Natural killer cell treated with Interleukin-12 subunit alpha and Interleukin-12 subunit beta and Interleukin-15 and Interleukin-18, amount 100 ng/mL, for 72 hours (primary cell): Measurements from ENCODE around the gene EEPD1. TPM values are rescaled to one million over a fixed set of nuclear protein-coding genes. Genes with fewer than 3 reads are reported as not detected.

Experiments
- ATAC-seq, 2 donors: fragments of 150-1000 bp; cut with Tn5 transposase in 1 of 2; sonication (Bioruptor Pico), chemical (Tn5 transposase) in 1 of 2; 2 replicates each; pipeline ENCODE4 v1.10.0; 2021
- DNase-seq: peaks from one replicate; pipeline ENCODE4 v3.0.0; 2022; ENCODE audit warnings: low spot score
- H3K27ac Mint-ChIP-seq, 2 donors: 1 replicate in 1 of 2; 2 replicates in 1 of 2; pipeline ENCODE4 v1.8.0; 2022; ENCODE audit warnings: mixed read lengths in 2 of 2, mild to moderate bottlenecking in 1 of 2, moderate library complexity in 1 of 2
- H3K27me3 Mint-ChIP-seq, 2 donors: 1 replicate in 1 of 2; 2 replicates in 1 of 2; pipeline ENCODE4 v1.8.0; 2022; ENCODE audit warnings: mixed read lengths in 2 of 2
- H3K36me3 Mint-ChIP-seq: one replicate; pipeline ENCODE4 v1.8.0; 2022; ENCODE audit warnings: mixed read lengths
- H3K4me1 Mint-ChIP-seq, 2 donors: 1 replicate in 1 of 2; 2 replicates in 1 of 2; pipeline ENCODE4 v1.8.0; 2022; ENCODE audit warnings: low read depth in 2 of 2, mixed read lengths in 2 of 2, mild to moderate bottlenecking in 1 of 2
- H3K4me3 Mint-ChIP-seq: one replicate; pipeline ENCODE4 v1.8.0; 2022; ENCODE audit warnings: mixed read lengths
- H3K9me3 Mint-ChIP-seq: 2 replicates; pipeline ENCODE4 v1.8.0; 2022; ENCODE audit warnings: mixed read lengths
- total RNA-seq, 2 donors: library from RNA; stranded (reverse); gene quantifications; one replicate each; pipeline ENCODE4 v1.2.3, GENCODE V29; 2022

The EEPD1 gene
- total RNA-seq, 2 donors from 2014 or later: 0.26 to 1.5 TPM

DNA sequence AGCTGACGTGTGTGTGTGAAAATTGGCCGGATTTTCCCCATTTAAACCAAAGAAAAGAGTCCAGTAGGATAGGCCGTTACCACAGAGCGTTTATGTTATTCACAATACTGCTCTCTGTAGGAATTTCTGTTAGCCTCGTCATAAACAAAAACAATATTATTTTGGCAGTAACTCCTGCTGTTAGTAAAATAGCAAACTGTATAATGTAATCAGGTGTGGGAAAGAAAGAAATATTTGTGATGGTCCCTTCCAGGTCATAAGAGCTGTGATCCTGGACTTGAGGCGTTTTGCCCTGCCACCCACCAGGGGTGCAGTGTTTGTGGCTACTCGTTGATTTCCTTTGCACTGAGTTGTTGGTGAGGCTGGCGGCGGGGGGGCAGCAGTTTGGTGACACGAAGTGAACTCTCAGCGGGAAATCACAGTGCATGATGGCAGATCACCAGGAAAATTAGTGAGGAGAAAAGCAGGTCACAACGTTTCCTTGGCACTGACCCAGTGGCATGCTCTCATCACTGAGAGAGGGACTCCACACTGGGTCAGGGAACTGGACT lies 2.8 kb downstream of the EEPD1 start:
- Mint-ChIP-seq H3K27me3 (peaks cover 0 to 9% of the 10 kb centered on the region in 2 donors), H3K9me3 (no peaks in the 10 kb centered on the region), H3K4me3 (no peak overlapping the region), H3K4me1 (peaks cover 9 to 10% of the 10 kb centered on the region in 2 donors), H3K36me3 (no peaks in the 10 kb centered on the region), H3K27ac (no peak overlapping the region)
- ATAC-seq: no peak
- DNase-seq: no peak

DNA sequence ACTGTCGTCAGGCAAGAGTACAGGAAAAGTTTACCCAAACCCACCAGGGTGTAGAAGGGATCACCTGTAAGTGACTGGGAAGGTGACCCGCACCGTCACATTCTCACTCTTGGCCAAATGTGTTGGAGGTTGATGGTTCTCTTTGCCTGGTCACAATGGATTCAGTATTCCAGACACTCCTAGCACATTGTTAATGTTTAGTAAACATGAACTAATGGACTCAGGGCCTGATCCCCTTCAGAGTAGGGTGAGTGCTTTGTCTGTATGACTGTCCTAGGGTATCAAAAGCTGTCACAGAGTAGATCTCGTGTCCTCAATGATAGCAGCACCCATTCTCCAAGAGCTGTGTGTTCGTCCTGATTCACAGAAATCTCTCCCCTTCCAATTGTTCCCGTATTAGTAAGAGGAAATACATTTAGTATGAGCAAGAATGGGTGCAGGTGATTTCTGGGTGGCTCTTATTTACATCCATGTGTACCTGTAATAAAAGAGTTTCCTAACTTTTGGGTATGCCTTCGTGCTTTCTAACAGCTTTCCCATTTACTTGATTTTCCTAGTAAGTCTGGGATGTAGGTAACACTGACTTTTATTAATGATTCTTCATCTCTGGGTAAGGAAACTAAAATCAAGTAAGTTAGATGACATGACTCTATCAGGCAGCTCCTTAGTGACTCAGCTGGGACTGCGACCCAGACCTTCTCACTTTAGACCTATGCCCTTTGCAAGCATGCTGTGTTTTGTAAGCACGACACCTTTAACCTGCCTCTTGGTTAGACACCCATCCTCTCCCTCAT lies 4.7 kb downstream of the EEPD1 start:
- peaks cover 3 to 6% of the 10 kb centered on the region in 2 donors for H3K4me1 Mint-ChIP-seq
- no peak overlapping the region for H3K27ac Mint-ChIP-seq
- DNase-seq (no peak), ATAC-seq (no peak)
- peaks cover 0 to 9% of the 10 kb centered on the region in 2 donors for H3K27me3 Mint-ChIP-seq
- no peaks in the 10 kb centered on the region for H3K9me3 Mint-ChIP-seq
- no peak overlapping the region for H3K4me3 Mint-ChIP-seq
- no peaks in the 10 kb centered on the region for H3K36me3 Mint-ChIP-seq

DNA sequence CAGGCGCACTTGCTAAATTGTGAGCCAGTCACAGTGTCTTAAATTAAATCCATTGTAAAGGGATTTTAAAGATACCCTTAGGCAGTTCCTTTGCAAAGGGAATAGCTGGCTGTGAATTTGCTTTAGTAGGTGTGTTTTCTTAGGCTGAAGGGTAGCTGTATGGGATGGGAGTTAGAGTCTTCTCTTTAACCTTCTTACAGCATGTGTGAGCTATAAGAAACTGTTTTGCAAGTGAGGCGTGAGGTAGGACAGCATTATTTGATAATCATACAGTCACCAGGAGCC lies 5.2 kb downstream of the EEPD1 start:
- Mint-ChIP-seq H3K4me1 (peaks cover 3 to 6% of the 10 kb centered on the region in 2 donors), H3K27me3 (peaks cover 0 to 9% of the 10 kb centered on the region in 2 donors), H3K36me3 (no peaks in the 10 kb centered on the region), H3K27ac (no peak overlapping the region), H3K9me3 (no peaks in the 10 kb centered on the region), H3K4me3 (no peak overlapping the region)
- no peak for ATAC-seq
- DNase-seq: no peak

DNA sequence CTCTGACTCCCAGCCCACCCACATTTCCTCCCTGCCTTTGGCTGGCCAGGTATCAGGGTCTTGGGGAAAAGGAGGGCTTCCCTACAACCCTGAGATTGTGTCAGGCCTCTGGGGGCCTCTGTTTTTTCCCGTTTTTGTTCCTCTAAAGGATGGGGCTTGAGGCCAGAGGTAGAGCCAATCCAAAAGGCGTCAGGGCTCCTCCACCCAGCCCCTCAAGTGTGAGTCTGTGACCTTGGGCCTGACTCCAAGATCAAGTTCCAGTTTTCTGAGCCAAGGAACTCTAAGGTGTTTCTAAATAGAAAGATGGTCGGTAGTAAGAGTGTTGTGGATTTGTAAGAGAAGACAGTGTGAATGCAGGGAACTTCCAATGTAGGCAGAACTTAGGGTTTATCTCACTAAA lies 6.6 kb downstream of the EEPD1 start:
- Mint-ChIP-seq H3K9me3 (no peaks in the 10 kb centered on the region), H3K27me3 (peaks cover 0 to 5% of the 10 kb centered on the region in 2 donors), H3K4me1 (peaks cover 0 to 3% of the 10 kb centered on the region in 2 donors), H3K27ac (no peak overlapping the region), H3K4me3 (no peak overlapping the region), H3K36me3 (no peaks in the 10 kb centered on the region)
- ATAC-seq: no peak
- DNase-seq: no peak

DNA sequence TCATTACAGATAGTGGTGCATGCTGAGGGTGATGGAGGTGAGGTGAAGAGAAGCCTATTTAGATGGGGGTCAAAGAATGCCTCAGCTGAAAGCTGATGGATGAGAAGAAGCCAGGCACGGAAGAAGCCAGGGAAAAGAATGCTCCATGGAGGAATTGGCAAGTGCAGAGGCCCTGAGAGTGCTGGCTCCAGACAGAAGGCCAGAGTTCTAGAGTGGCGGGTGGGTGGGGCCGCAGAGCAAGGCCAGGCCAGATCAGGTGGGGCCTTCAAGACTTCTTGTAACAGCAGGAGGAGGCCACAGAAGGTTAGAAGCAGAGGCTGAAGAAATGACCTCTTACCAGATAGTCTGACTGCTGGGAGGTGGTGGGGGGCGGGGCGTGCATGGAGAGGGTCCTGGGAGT lies 7.3 kb downstream of the EEPD1 start:
- DNase-seq: no peak
- no peak for ATAC-seq
- H3K9me3 Mint-ChIP-seq: no peaks in the 10 kb centered on the region
- H3K4me1 Mint-ChIP-seq: peaks cover 0 to 3% of the 10 kb centered on the region in 2 donors
- H3K27ac Mint-ChIP-seq: no peak overlapping the region
- H3K4me3 Mint-ChIP-seq: no peak overlapping the region
- H3K27me3 Mint-ChIP-seq: peaks cover 0 to 5% of the 10 kb centered on the region in 2 donors
- H3K36me3 Mint-ChIP-seq: no peaks in the 10 kb centered on the region

DNA sequence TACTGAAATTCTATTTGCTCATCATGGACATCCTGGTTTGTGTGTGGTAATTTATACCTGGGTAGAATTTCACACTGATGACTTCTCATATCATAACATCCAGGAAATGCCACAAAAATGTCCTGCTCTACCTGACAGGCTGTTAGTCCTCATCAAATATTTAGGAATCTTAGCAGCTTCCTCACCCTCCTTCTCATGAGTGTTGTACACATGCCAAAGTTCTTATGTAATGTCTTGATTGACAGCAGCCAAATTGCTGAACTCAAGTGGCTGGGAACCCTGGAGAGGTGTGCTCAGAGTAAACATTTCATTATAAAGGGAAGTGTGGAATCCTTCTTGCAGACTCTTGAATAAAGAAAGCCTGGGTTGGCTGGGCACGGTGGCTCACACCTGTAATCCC lies 8.9 kb downstream of the EEPD1 start:
- Mint-ChIP-seq H3K4me1 (no peaks in the 10 kb centered on the region), H3K36me3 (no peaks in the 10 kb centered on the region), H3K27me3 (no peaks in the 10 kb centered on the region), H3K27ac (no peak overlapping the region), H3K9me3 (no peaks in the 10 kb centered on the region), H3K4me3 (no peak overlapping the region)
- no peak for DNase-seq
- no peak for ATAC-seq

DNA sequence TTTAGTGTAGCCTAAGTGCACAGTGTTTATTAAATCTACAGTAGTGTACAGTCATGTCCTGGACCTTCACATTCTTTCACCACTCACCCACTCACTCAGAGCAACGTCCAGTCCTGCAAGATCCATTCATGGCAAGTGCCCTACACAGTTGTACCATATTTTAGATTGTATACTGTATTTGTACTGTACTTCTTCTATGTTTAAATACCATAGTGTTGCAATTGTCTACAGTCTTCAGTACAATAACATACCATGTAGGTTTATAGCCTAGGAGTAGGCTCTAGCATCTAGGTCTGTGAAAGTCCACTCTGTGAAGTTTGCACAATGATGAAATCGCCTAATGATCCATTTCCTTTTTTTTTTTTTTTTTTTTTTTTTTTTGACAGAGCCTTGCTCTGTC lies 12.0 kb downstream of the EEPD1 start:
- no peaks in the 10 kb centered on the region for H3K4me1 Mint-ChIP-seq

DNA sequence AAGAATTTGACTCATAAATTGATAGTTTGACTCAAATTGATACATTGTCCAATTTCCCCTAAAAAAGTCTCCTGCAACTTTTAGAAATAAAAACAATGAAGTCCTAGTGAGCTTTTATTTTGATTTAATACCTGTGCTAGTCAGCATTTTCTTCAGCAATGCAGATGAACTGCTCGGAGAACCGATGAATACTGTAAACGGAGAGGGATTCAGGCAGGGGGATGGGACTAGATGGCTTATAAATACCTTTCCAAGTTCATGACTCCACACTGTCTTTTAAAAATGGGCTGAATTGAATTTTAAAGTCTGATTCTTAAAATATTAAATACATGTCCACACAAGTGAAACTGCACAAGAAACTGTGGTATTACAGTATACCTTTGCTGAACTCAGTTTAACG lies 12.7 kb downstream of the EEPD1 start:
- DNase-seq (no peak), ATAC-seq (no peak)
- no peak overlapping the region for H3K27ac Mint-ChIP-seq
- no peaks in the 10 kb centered on the region for H3K36me3 Mint-ChIP-seq
- H3K27me3 Mint-ChIP-seq: peaks cover 0 to 7% of the 10 kb centered on the region in 2 donors
- H3K4me1 Mint-ChIP-seq: no peaks in the 10 kb centered on the region
- H3K4me3 Mint-ChIP-seq: no peak overlapping the region
- H3K9me3 Mint-ChIP-seq: no peaks in the 10 kb centered on the region

More for the DNA sequence above, 12.0 kb downstream of the EEPD1 start:
- Mint-ChIP-seq H3K27ac (no peak overlapping the region), H3K27me3 (peaks cover 0 to 7% of the 10 kb centered on the region in 2 donors), H3K4me3 (no peak overlapping the region), H3K9me3 (no peaks in the 10 kb centered on the region), H3K36me3 (no peaks in the 10 kb centered on the region)
- ATAC-seq (no peak), DNase-seq (no peak)

DNA sequence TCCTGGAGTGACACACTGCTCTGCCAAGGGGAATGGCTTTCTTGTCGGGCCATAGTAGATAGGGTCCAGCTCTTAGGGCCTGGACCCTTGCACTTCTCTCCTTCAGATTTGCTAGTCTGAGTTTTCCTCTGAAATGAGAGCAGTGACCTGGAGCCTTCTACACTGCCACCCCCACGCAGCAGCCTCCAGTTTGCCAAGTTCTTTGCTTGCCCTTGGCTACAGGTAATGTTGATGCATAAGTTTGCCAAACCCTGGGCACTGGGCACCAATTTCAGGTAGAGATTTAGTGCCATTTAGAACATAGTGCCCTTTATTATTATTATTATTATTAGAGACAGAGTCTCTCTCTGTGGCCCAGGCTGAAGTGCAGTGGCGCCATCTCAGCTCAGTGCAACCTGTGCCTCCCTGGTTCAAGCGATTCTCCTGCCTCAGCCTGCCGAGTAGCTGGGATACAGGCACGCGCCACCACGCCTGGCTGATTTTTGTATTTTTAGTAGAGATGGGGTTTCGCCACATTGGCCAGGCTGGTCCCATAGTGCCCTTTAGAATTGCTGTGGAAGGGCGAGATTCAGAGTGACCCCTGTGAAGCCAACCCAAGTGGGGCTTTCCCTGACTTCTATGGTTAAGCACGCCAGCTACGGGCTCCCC lies 14.5 kb downstream of the EEPD1 start:
- H3K9me3 Mint-ChIP-seq: no peaks in the 10 kb centered on the region
- H3K27ac Mint-ChIP-seq: no peak overlapping the region
- no peak for ATAC-seq
- H3K36me3 Mint-ChIP-seq: no peaks in the 10 kb centered on the region
- peaks cover 5 to 6% of the 10 kb centered on the region in 2 donors for H3K4me1 Mint-ChIP-seq
- DNase-seq: no peak
- peaks cover 0 to 7% of the 10 kb centered on the region in 2 donors for H3K27me3 Mint-ChIP-seq
- no peak overlapping the region for H3K4me3 Mint-ChIP-seq

DNA sequence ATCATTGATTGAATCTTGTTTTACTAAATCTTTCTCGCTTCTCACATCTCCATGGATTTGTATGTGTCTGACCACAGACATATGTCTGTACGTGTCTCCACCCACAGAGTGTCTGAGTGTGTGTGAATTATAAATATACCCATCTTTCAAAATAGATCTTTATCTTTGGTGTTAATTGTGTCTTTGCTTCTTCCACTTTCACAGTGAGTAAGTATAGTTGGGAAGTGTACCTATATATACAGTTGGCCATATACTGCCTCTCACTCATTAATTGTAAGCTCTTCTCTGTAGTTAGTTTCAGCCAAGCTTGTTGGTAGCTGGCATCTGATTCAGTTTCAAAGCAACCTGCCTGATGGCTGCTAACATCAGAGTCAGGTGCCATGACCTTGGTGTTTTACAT lies 18.4 kb downstream of the EEPD1 start:
- DNase-seq (no peak), ATAC-seq (peak; percentile 55 to 64)
- Mint-ChIP-seq H3K4me3 (no peak overlapping the region), H3K36me3 (no peaks in the 10 kb centered on the region), H3K27ac (no peak overlapping the region), H3K4me1 (peaks cover 5 to 6% of the 10 kb centered on the region in 2 donors), H3K9me3 (no peaks in the 10 kb centered on the region), H3K27me3 (peaks cover 0 to 7% of the 10 kb centered on the region in 2 donors)

DNA sequence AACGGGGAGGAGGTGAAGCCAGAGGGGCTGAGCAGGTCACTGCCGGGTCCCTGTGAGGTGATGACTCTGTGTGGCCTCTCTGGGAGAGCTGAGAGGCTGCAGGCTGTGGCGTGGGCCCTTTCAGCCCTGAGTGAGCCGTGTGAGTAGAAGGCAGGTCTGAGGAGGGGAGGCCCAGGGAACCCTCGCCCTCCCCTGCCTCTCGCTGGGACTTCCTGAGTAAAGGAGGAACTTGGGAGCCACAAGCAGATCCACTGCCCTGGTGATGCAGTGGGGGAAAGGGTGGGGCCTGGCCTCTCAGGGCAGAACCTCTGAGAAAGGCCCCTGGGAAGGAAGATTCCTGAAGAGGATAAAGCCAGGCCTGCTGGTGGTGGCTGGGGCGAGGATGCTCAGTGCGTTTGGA lies 22.8 kb downstream of the EEPD1 start:
- ATAC-seq (peak in 1 of 2 donors; percentile 46), DNase-seq (no peak)
- Mint-ChIP-seq H3K27ac (peak overlapping the region in 1 of 2 donors; percentile 31), H3K4me1 (peaks cover 5 to 6% of the 10 kb centered on the region in 2 donors), H3K27me3 (peaks cover 0 to 6% of the 10 kb centered on the region in 2 donors), H3K4me3 (no peak overlapping the region), H3K36me3 (no peaks in the 10 kb centered on the region), H3K9me3 (no peaks in the 10 kb centered on the region)

DNA sequence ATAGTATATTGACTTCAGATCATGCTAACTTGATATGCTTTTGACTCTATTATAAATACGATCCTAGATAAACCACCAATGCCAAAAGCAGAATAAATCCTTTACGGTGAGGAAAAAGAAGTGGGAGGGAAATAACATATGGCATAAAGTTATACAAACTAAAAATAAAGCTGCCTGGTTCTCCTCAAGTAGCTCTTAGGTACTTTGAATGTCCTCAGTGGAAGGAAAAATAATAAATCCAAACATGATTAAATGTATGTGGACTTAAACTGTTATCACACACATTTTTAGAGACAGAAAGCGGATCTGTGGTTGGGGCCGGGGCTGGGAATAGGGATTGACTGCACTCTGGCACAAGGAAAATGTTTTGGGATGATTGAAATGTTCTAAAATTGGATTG lies 23.6 kb downstream of the EEPD1 start:
- no peaks in the 10 kb centered on the region for H3K36me3 Mint-ChIP-seq
- H3K27ac Mint-ChIP-seq: no peak overlapping the region
- H3K9me3 Mint-ChIP-seq: no peaks in the 10 kb centered on the region
- ATAC-seq: no peak
- no peak overlapping the region for H3K4me3 Mint-ChIP-seq
- DNase-seq: no peak
- peaks cover under 1 to 2% of the 10 kb centered on the region in 2 donors for H3K4me1 Mint-ChIP-seq
- peaks cover 0 to 6% of the 10 kb centered on the region in 2 donors for H3K27me3 Mint-ChIP-seq

DNA sequence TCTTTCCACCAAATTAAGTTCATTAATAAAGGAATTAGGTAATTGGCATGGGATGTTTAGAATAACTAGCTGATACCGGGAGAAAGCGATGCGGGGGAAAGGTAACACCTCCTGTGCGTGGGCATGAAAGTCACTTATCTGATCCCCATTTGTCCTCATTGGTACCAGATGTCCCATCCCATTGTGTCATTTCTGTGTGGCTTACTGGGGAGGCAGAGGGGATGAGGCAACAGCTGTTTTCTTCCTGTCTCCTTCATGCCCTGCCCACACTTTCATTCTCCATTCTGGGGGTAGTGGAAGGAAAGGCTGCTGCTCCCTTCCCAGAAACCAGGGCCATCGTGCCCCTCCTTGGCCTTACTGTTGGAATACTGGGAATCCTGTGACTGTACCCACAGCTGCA lies 27.1 kb downstream of the EEPD1 start:
- DNase-seq (no peak), ATAC-seq (no peak)
- H3K36me3 Mint-ChIP-seq: no peaks in the 10 kb centered on the region
- H3K4me1 Mint-ChIP-seq: no peaks in the 10 kb centered on the region
- H3K4me3 Mint-ChIP-seq: no peak overlapping the region
- H3K27me3 Mint-ChIP-seq: peaks cover 0 to 6% of the 10 kb centered on the region in 2 donors
- H3K9me3 Mint-ChIP-seq: no peaks in the 10 kb centered on the region
- H3K27ac Mint-ChIP-seq: no peak overlapping the region

DNA sequence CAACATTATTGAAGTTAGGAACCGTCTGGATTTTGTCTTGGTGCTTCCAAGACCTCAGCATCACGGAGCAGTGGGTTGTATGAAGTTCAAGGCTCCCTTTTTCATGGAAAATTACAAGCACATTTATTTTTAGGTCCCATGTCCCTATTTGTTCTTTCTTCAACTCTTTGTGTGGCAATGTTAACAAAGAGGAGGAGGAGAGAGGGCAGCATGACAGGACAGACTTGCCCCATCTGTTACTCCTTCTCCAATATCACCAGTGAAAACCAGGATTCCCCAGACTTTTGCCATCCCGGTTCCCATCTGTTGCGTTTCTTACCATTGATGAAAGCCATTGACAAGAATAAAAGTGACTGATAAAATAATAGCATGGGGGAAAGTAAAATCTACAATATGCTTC lies 28.6 kb downstream of the EEPD1 start:
- Mint-ChIP-seq H3K9me3 (no peaks in the 10 kb centered on the region), H3K27ac (no peak overlapping the region), H3K4me1 (no peaks in the 10 kb centered on the region), H3K4me3 (no peak overlapping the region), H3K27me3 (peaks cover 0 to 4% of the 10 kb centered on the region in 2 donors), H3K36me3 (no peaks in the 10 kb centered on the region)
- no peak for DNase-seq
- ATAC-seq: no peak
